Activated CD8-positive, alpha-beta T cell treated with anti-CD3 and anti-CD28 coated beads for 36 hours (primary cell): Measurements from ENCODE around the gene ZC3H14. TPM values are rescaled to one million over a fixed set of nuclear protein-coding genes. Genes with fewer than 3 reads are reported as not detected.

Experiments used
- ATAC-seq: fragments of 200-7000 bp; cut with Tn5 transposase; one replicate; pipeline ENCODE4 v1.10.0; 2021; ENCODE audit warnings: mild to moderate bottlenecking, moderate library complexity
- CTCF ChIA-PET: fragments of 350-600 bp; sonication (Branson Sonifier 250); formaldehyde crosslinking; loops from one replicate; lab custom pipeline; 2021; ENCODE audit warnings: antibody characterized with exemption; lab: Charles Lee
- POLR2A ChIA-PET: fragments of 350-600 bp; sonication (Branson Sonifier 250); formaldehyde crosslinking; loops from one replicate; lab custom pipeline; 2021; ENCODE audit warnings: antibody characterized with exemption; lab: Charles Lee
- DNase-seq: peaks from one replicate; pipeline ENCODE4 v3.0.0-alpha.2; 2020
- H3K27ac Mint-ChIP-seq: one replicate; pipeline ENCODE4 v1.8.0; 2021; ENCODE audit warnings: mild to moderate bottlenecking, mixed read lengths
- H3K27me3 Mint-ChIP-seq: one replicate; pipeline ENCODE4 v1.8.0; 2021; ENCODE audit warnings: mixed read lengths
- H3K36me3 Mint-ChIP-seq: one replicate; pipeline ENCODE4 v1.8.0; 2021; ENCODE audit warnings: low read depth, mixed read lengths
- H3K4me1 Mint-ChIP-seq: one replicate; pipeline ENCODE4 v1.8.0; 2021; ENCODE audit warnings: low read depth, mixed read lengths
- H3K4me3 Mint-ChIP-seq: one replicate; pipeline ENCODE4 v1.8.0; 2021; ENCODE audit warnings: mild to moderate bottlenecking, moderate library complexity, mixed read lengths
- H3K9me3 Mint-ChIP-seq: one replicate; pipeline ENCODE4 v1.8.0; 2021; ENCODE audit warnings: mixed read lengths
- CTCF ChIP-seq: fragments of 200-600 bp; IDR thresholded peaks from one replicate; pipeline ENCODE4 v1.8.0; 2022; ENCODE audit warnings: antibody characterized with exemption, mild to moderate bottlenecking
- intact Hi-C: fragments of 100-400 bp; cut with micrococcal nuclease; formaldehyde crosslinking; loops from one replicate; pipeline ENCODE4 v1.10.0; 2022
- total RNA-seq, 2 experiments: library from RNA; stranded (reverse); gene quantifications; one replicate each; pipeline ENCODE4 v1.2.3, GENCODE V29; 2021

Gene ZC3H14
- total RNA-seq, 2 experiments from 2014 or later = 43.9 to 50.3 TPM

GRCh38 chr14:88556581-88556980, 6.3 kb upstream of the ZC3H14 start:
- intact Hi-C loops = loop anchor here (10.0 kb wide), 1 partner anchor 372 kb away; no protein-coding TSS in a partner anchor
- H3K27me3 Mint-ChIP-seq = peaks cover 45% of the 10 kb centered on the region

GRCh38 chr14:88559852-88560251, 3.0 kb upstream of the ZC3H14 start:
- no peak for DNase-seq
- H3K36me3 Mint-ChIP-seq = peaks cover 6% of the 10 kb centered on the region
- no peaks in the 10 kb centered on the region for H3K9me3 Mint-ChIP-seq
- TF ChIP-seq CTCF = no peak
- peaks cover 43% of the 10 kb centered on the region for H3K4me1 Mint-ChIP-seq
- H3K27ac Mint-ChIP-seq = no peak overlapping the region
- no peak overlapping the region for H3K4me3 Mint-ChIP-seq
- ChIA-PET POLR2A (no interaction called here), CTCF (interaction anchor here (0.7 to 2.0 kb wide), 4 partner anchors 42 to 370 kb away, joined by 3 to 8 read pairs (median 6); no protein-coding TSS in a partner anchor)
- intact Hi-C loops = loop anchor here (10.0 kb wide), 2 partner anchors 235 to 375 kb away; partner anchors contain the start of gene EML5
- H3K27me3 Mint-ChIP-seq = peaks cover 23% of the 10 kb centered on the region
- ATAC-seq = no peak

More at GRCh38 chr14:88556581-88556980, 6.3 kb upstream of the ZC3H14 start:
- Mint-ChIP-seq H3K27ac (no peak overlapping the region), H3K36me3 (no peaks in the 10 kb centered on the region), H3K4me1 (peaks cover 37% of the 10 kb centered on the region), H3K4me3 (no peak overlapping the region), H3K9me3 (no peaks in the 10 kb centered on the region)
- TF ChIP-seq CTCF = no peak
- ChIA-PET CTCF (interaction anchor here (0.8 to 1.5 kb wide), 6 partner anchors 11 to 65 kb away, joined by 3 to 5 read pairs (median 3); no protein-coding TSS in a partner anchor), POLR2A (interaction anchor here (1.1 kb wide), 1 partner anchor 290 kb away, joined by 3 read pairs; no protein-coding TSS in a partner anchor)
- DNase-seq = no peak
- no peak for ATAC-seq

- no peak for ATAC-seq
- H3K9me3 Mint-ChIP-seq = no peaks in the 10 kb centered on the region
- intact Hi-C loops = loop anchor here (10.0 kb wide), 1 partner anchor 232 kb away; the partner anchor contains the start of gene EML5
- H3K36me3 Mint-ChIP-seq = peaks cover 16% of the 10 kb centered on the region
- peaks cover 32% of the 10 kb centered on the region for H3K4me1 Mint-ChIP-seq
- TF ChIP-seq CTCF = no peak
- H3K27me3 Mint-ChIP-seq = peaks cover 9% of the 10 kb centered on the region
- POLR2A ChIA-PET = interaction anchor here (1.8 kb wide), 1 partner anchor 11 kb away, joined by 4 read pairs; no protein-coding TSS in a partner anchor
- no peak for DNase-seq
- peak overlapping the region; percentile 81 for H3K4me3 Mint-ChIP-seq
- CTCF ChIA-PET = no interaction called here
- peak overlapping the region; percentile 92 for H3K27ac Mint-ChIP-seq
Measured at GRCh38 chr14:88562532-88562830, 356 bp upstream of the ZC3H14 start.

GRCh38 chr14:88563845-88564244, 1.0 kb downstream of the ZC3H14 start:
- peaks cover 26% of the 10 kb centered on the region for H3K4me1 Mint-ChIP-seq
- ATAC-seq (no peak), DNase-seq (no peak)
- CTCF ChIA-PET = no interaction called here
- peak overlapping the region; percentile 65 for H3K27ac Mint-ChIP-seq
- intact Hi-C loops = loop anchor here (10.0 kb wide), 1 partner anchor 231 kb away; the partner anchor contains the start of gene EML5
- peaks cover 7% of the 10 kb centered on the region for H3K27me3 Mint-ChIP-seq
- H3K9me3 Mint-ChIP-seq = no peaks in the 10 kb centered on the region
- POLR2A ChIA-PET = interaction anchor here (0.5 to 1.8 kb wide), 3 partner anchors 12 to 35 kb away, joined by 3 to 4 read pairs (median 3); no protein-coding TSS in a partner anchor
- H3K36me3 Mint-ChIP-seq = peaks cover 28% of the 10 kb centered on the region
- TF ChIP-seq CTCF = no peak
- peak overlapping the region; percentile 81 for H3K4me3 Mint-ChIP-seq

- ATAC-seq = no peak
- H3K27me3 Mint-ChIP-seq = peaks cover 4% of the 10 kb centered on the region
- ChIA-PET CTCF (interaction anchor here (1.3 kb wide), 1 partner anchor 228 kb away, joined by 3 read pairs; the partner anchor contains the start of gene EML5), POLR2A (no interaction called here)
- H3K27ac Mint-ChIP-seq = no peak overlapping the region
- TF ChIP-seq CTCF = no peak
- DNase-seq = no peak
- peaks cover 21% of the 10 kb centered on the region for H3K4me1 Mint-ChIP-seq
- no peak overlapping the region for H3K4me3 Mint-ChIP-seq
- peaks cover 36% of the 10 kb centered on the region for H3K36me3 Mint-ChIP-seq
- H3K9me3 Mint-ChIP-seq = no peaks in the 10 kb centered on the region
- intact Hi-C loops = loop anchor here (10.0 kb wide), 1 partner anchor 229 kb away; the partner anchor contains the start of gene EML5
Measured at GRCh38 chr14:88565427-88565826, 2.6 kb downstream of the ZC3H14 start.
